ENCODE data around the gene AUTS2. TPM values are rescaled to one million over a fixed set of nuclear protein-coding genes. Genes with fewer than 3 reads are reported as not detected.

AUTS2 gene
- total RNA-seq, 1 experiment from 2014 or later: 50.0 TPM

DNA sequence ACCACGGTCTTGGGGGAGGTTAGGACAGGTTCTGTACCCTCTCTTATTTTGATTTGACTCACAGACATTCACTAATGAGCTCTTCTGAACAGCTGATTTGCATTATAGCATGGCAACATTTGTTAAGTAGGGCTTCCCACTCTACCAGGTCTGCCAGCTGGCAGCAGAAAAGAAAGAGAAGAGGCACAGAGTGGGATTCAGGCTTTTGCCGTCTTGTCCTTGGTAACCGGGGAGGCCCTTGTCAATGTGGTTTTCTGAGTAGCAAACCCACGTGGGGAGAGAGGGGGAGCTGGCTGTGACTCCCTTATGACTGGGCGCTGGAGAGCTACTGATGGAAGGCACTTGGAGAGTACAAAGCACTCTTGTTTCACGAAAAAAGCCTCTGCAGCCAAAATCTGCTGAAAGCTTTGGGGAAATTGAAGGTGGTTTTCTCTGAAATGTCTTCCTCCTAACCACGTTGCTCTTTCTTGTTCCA is 1178.4 kb downstream of the AUTS2 start:
- ChIA-PET POLR2A (no interaction called here), CTCF (interaction anchor here (1.1 to 1.5 kb wide), 5 partner anchors 8 to 74 kb away, joined by 3 to 9 read pairs (median 4); no protein-coding TSS in a partner anchor)
- Mint-ChIP-seq H3K36me3 (peaks cover 45% of the 10 kb centered on the region), H3K4me3 (no peak overlapping the region), H3K27ac (no peak overlapping the region), H3K4me1 (peaks cover 42% of the 10 kb centered on the region), H3K27me3 (ENCODE audit: low read depth) (no peaks in the 10 kb centered on the region), H3K9me3 (no peaks in the 10 kb centered on the region)
- DNase-seq (ENCODE audit: low spot score) (no peak), ATAC-seq (no peak)
- TF ChIP-seq, protein P1, sequence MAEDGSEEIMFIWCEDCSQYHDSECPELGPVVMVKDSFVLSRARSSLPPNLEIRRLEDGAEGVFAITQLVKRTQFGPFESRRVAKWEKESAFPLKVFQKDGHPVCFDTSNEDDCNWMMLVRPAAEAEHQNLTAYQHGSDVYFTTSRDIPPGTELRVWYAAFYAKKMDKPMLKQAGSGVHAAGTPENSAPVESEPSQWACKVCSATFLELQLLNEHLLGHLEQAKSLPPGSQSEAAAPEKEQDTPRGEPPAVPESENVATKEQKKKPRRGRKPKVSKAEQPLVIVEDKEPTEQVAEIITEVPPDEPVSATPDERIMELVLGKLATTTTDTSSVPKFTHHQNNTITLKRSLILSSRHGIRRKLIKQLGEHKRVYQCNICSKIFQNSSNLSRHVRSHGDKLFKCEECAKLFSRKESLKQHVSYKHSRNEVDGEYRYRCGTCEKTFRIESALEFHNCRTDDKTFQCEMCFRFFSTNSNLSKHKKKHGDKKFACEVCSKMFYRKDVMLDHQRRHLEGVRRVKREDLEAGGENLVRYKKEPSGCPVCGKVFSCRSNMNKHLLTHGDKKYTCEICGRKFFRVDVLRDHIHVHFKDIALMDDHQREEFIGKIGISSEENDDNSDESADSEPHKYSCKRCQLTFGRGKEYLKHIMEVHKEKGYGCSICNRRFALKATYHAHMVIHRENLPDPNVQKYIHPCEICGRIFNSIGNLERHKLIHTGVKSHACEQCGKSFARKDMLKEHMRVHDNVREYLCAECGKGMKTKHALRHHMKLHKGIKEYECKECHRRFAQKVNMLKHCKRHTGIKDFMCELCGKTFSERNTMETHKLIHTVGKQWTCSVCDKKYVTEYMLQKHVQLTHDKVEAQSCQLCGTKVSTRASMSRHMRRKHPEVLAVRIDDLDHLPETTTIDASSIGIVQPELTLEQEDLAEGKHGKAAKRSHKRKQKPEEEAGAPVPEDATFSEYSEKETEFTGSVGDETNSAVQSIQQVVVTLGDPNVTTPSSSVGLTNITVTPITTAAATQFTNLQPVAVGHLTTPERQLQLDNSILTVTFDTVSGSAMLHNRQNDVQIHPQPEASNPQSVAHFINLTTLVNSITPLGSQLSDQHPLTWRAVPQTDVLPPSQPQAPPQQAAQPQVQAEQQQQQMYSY (CRISPR knock-in tag; IDR thresholded peaks at IDR 0.05): no peak

GRCh38 chr7:70777251-70777650 is 1179.0 kb downstream of the AUTS2 start:
- Mint-ChIP-seq H3K4me3 (no peak overlapping the region), H3K27me3 (ENCODE audit: low read depth) (no peaks in the 10 kb centered on the region), H3K4me1 (peaks cover 42% of the 10 kb centered on the region), H3K27ac (no peak overlapping the region), H3K9me3 (no peaks in the 10 kb centered on the region), H3K36me3 (peaks cover 46% of the 10 kb centered on the region)
- ATAC-seq (no peak), DNase-seq (ENCODE audit: low spot score) (no peak)
- ChIA-PET POLR2A (no interaction called here), CTCF (interaction anchor here (1.1 to 1.5 kb wide), 3 partner anchors 10 to 61 kb away, joined by 3 to 9 read pairs (median 4); no protein-coding TSS in a partner anchor)
- peak; percentile 86 for TF ChIP-seq ZNF121 (CRISPR knock-in tag; IDR thresholded peaks at IDR 0.05)
- TF ChIP-seq ZNF219 (CRISPR knock-in tag; IDR thresholded peaks at IDR 0.05; ENCODE audit: borderline replicate concordance): no peak

GRCh38 chr7:70778585-70778984 is 1180.3 kb downstream of the AUTS2 start:
- Mint-ChIP-seq H3K9me3 (no peaks in the 10 kb centered on the region), H3K4me3 (no peak overlapping the region), H3K4me1 (peaks cover 38% of the 10 kb centered on the region), H3K36me3 (peaks cover 55% of the 10 kb centered on the region), H3K27ac (no peak overlapping the region), H3K27me3 (ENCODE audit: low read depth) (no peaks in the 10 kb centered on the region)
- ChIA-PET POLR2A (no interaction called here), CTCF (no interaction called here)
- ATAC-seq: no peak
- no peak for TF ChIP-seq PRRX2 (CRISPR knock-in tag; IDR thresholded peaks at IDR 0.05)
- no peak for TF ChIP-seq CREM (CRISPR knock-in tag; IDR thresholded peaks at IDR 0.05)
- no peak for TF ChIP-seq RORB (CRISPR knock-in tag; IDR thresholded peaks at IDR 0.05)
- TF ChIP-seq ZNF671 (CRISPR knock-in tag; IDR thresholded peaks at IDR 0.05): no peak
- TF ChIP-seq CREB1 (CRISPR knock-in tag; IDR thresholded peaks at IDR 0.05): no peak
- TF ChIP-seq, protein P2, sequence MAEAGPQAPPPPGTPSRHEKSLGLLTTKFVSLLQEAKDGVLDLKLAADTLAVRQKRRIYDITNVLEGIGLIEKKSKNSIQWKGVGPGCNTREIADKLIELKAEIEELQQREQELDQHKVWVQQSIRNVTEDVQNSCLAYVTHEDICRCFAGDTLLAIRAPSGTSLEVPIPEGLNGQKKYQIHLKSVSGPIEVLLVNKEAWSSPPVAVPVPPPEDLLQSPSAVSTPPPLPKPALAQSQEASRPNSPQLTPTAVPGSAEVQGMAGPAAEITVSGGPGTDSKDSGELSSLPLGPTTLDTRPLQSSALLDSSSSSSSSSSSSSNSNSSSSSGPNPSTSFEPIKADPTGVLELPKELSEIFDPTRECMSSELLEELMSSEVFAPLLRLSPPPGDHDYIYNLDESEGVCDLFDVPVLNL (CRISPR knock-in tag; IDR thresholded peaks at IDR 0.05; ENCODE audit: borderline replicate concordance, low read depth): no peak
- TF ChIP-seq FOXK1 (CRISPR knock-in tag; IDR thresholded peaks at IDR 0.05): no peak
- no peak for DNase-seq (ENCODE audit: low spot score)

- H3K9me3 Mint-ChIP-seq: no peaks in the 10 kb centered on the region
- DNase-seq (ENCODE audit: low spot score) (no peak), ATAC-seq (no peak)
- H3K27me3 Mint-ChIP-seq (ENCODE audit: low read depth): no peaks in the 10 kb centered on the region
- H3K4me3 Mint-ChIP-seq: no peak overlapping the region
- peaks cover 31% of the 10 kb centered on the region for H3K4me1 Mint-ChIP-seq
- peak overlapping the region; percentile 39 for H3K27ac Mint-ChIP-seq
- H3K36me3 Mint-ChIP-seq: peaks cover 59% of the 10 kb centered on the region
- TF ChIP-seq FOXP4 (CRISPR knock-in tag; IDR thresholded peaks at IDR 0.05): no peak
- no peak for TF ChIP-seq ZNF416 (CRISPR knock-in tag; IDR thresholded peaks at IDR 0.05)
- TF ChIP-seq NR1H2 (CRISPR knock-in tag; IDR thresholded peaks at IDR 0.05): no peak
- no peak for TF ChIP-seq E2F1 (CRISPR knock-in tag; IDR thresholded peaks at IDR 0.05)
- TF ChIP-seq NR2C2 (CRISPR knock-in tag; IDR thresholded peaks at IDR 0.05): no peak
- TF ChIP-seq JAZF1 (CRISPR knock-in tag; IDR thresholded peaks at IDR 0.05): no peak
- no peak for TF ChIP-seq ZNF219 (CRISPR knock-in tag; IDR thresholded peaks at IDR 0.05; ENCODE audit: borderline replicate concordance)
- TF ChIP-seq ESRRA (CRISPR knock-in tag; IDR thresholded peaks at IDR 0.05; ENCODE audit: borderline replicate concordance): no peak
- TF ChIP-seq, protein P3, sequence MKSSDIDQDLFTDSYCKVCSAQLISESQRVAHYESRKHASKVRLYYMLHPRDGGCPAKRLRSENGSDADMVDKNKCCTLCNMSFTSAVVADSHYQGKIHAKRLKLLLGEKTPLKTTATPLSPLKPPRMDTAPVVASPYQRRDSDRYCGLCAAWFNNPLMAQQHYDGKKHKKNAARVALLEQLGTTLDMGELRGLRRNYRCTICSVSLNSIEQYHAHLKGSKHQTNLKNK (CRISPR knock-in tag; IDR thresholded peaks at IDR 0.05): no peak
- TF ChIP-seq GABPB1 (CRISPR knock-in tag; IDR thresholded peaks at IDR 0.05): no peak
- ChIA-PET CTCF (interaction anchor here (0.6 kb wide), 1 partner anchor 1230 kb away, joined by 3 read pairs; no protein-coding TSS in a partner anchor), POLR2A (interaction anchor here (0.6 kb wide), 1 partner anchor 276 kb away, joined by 3 read pairs; no protein-coding TSS in a partner anchor)
Observed at GRCh38 chr7:70779321-70779720, 1181.0 kb downstream of the AUTS2 start.
